GM23248 (cell line): Measurements from ENCODE around the gene RABL6. TPM values are rescaled to one million over a fixed set of nuclear protein-coding genes. Genes with fewer than 3 reads are reported as not detected.

Experiments
- DNase-seq: peaks from one replicate; pipeline ENCODE4 v3.0.0-alpha.2; 2015
- H2AFZ ChIP-seq: fragments of 200-600 bp; sonication (generic); 2 replicates; pipeline ENCODE4 v1.6.1; 2016; ENCODE audit warnings: antibody characterized with exemption
- H3F3A ChIP-seq: fragments of 200-600 bp; sonication (generic); 2 replicates; pipeline ENCODE4 v1.6.1; 2016; ENCODE audit warnings: mild to moderate bottlenecking, antibody characterized with exemption, mixed run types; ENCODE audit not compliant: insufficient read depth
- H3K27ac ChIP-seq: fragments of 200-600 bp; sonication (generic); 2 replicates; pipeline ENCODE4 v1.5.1; 2016; ENCODE audit warnings: mild to moderate bottlenecking
- H3K27me3 ChIP-seq: fragments of 200-600 bp; sonication (generic); replicated peaks from 2 replicates; pipeline ENCODE4 v1.6.1; 2016; ENCODE audit warnings: mild to moderate bottlenecking; ENCODE audit not compliant: insufficient read depth
- H3K36me3 ChIP-seq: fragments of 200-600 bp; sonication (generic); 2 replicates; pipeline ENCODE4 v1.6.1; 2016; ENCODE audit warnings: low read depth, mild to moderate bottlenecking
- H3K4me1 ChIP-seq: fragments of 200-600 bp; sonication (generic); 2 replicates; pipeline ENCODE4 v1.6.1; 2016; ENCODE audit warnings: mild to moderate bottlenecking; ENCODE audit not compliant: insufficient read depth
- H3K4me2 ChIP-seq: fragments of 200-600 bp; sonication (generic); one replicate; pipeline ENCODE4 v1.6.1; 2016; ENCODE audit warnings: mild to moderate bottlenecking; ENCODE audit not compliant: unreplicated experiment
- H3K4me3 ChIP-seq: fragments of 200-600 bp; sonication (generic); 2 replicates; pipeline ENCODE4 v1.5.1; 2016; ENCODE audit warnings: mild to moderate bottlenecking
- H3K79me2 ChIP-seq: fragments of 200-600 bp; sonication (generic); 2 replicates; pipeline ENCODE4 v1.6.1; 2016; ENCODE audit warnings: mild to moderate bottlenecking; ENCODE audit not compliant: insufficient read depth
- H3K9ac ChIP-seq: fragments of 200-600 bp; sonication (generic); 2 replicates; pipeline ENCODE4 v1.6.1; 2016; ENCODE audit warnings: mild to moderate bottlenecking
- H3K9me2 ChIP-seq: fragments of 200-600 bp; sonication (generic); 2 replicates; pipeline ENCODE4 v1.6.1; 2016; ENCODE audit warnings: mixed run types, mild to moderate bottlenecking, moderate library complexity; ENCODE audit not compliant: insufficient read depth
- H3K9me3 ChIP-seq: fragments of 200-600 bp; sonication (generic); one replicate; pipeline ENCODE4 v1.6.1; 2017; ENCODE audit warnings: low read depth
- H4K20me1 ChIP-seq: fragments of 200-600 bp; sonication (generic); 2 replicates; pipeline ENCODE4 v1.6.0; 2016; ENCODE audit not compliant: insufficient read depth
- EZH2 ChIP-seq: fragments of 200-600 bp; sonication (generic); IDR thresholded peaks from 2 replicates; pipeline ENCODE4 v1.6.1; 2018; ENCODE audit warnings: antibody characterized with exemption, mild to moderate bottlenecking; ENCODE audit not compliant: insufficient read depth, poor library complexity, severe bottlenecking
- EZH2phosphoT487 ChIP-seq: fragments of 200-600 bp; sonication (generic); IDR thresholded peaks from 2 replicates; pipeline ENCODE4 v1.6.1; 2018; ENCODE audit warnings: antibody characterized with exemption, moderate library complexity, mild to moderate bottlenecking, low read depth; ENCODE audit not compliant: insufficient read depth
- WGBS, 2 experiments: methylation state at CpG; one replicate each; pipeline ENCODE4 v1.1.6; 2015 to 2017; ENCODE audit warnings: low lambda C conversion rate in 2 of 2, low coverage in 1 of 2; ENCODE audit errors: missing lambda C conversion rate in 2 of 2; 5-methylcytosine and 5-hydroxymethylcytosine counted together
- in situ Hi-C: fragments of 300-500 bp; cut with MboI; formaldehyde crosslinking; loops from 2 replicates; pipeline ENCODE4 v1.15.0; 2020
- polyA plus RNA-seq: library from polyadenylated mRNA; unstranded; fragments of >200 nt; fragmentation: Nextera tagmentation; extraction: Ambion mirVana; gene quantifications from 2 replicates; pipeline ENCODE4 v1.2.1, GENCODE V29; 2016
- total RNA-seq: library from RNA; depleted of rRNA; stranded (reverse); fragments of >200 nt; shearing (Covaris generic); gene quantifications from 2 replicates; pipeline ENCODE4 v1.2.3, GENCODE V29; 2014

RABL6 gene
- total and polyA plus RNA-seq, 2 experiments from 2014 or later, result 22.0 to 81.1 TPM

- peaks cover 5% of the 10 kb centered on the region; the same call in 1 of the 2 replicates for H3K79me2 ChIP-seq
- H2AFZ ChIP-seq, result no peak overlapping the region
- no peaks in the 10 kb centered on the region for H4K20me1 ChIP-seq
- WGBS, 2 experiments, result 76 to 78% methylated on average over 22 to 23 of the region's 23 CpGs
- no peak for DNase-seq
- in situ Hi-C loops, result no loop called here
- no peak overlapping the region for H3K4me2 ChIP-seq
- TF ChIP-seq EZH2phosphoT487 (no peak), EZH2 (no peak)
- H3K36me3 ChIP-seq, result no peaks in the 10 kb centered on the region
- no peaks in the 10 kb centered on the region for H3K27me3 ChIP-seq
- no peaks in the 10 kb centered on the region for H3K9me3 ChIP-seq
- no peak overlapping the region for H3K27ac ChIP-seq
- H3K4me1 ChIP-seq, result no peaks in the 10 kb centered on the region
- H3K9ac ChIP-seq, result no peak overlapping the region
- no peak overlapping the region for H3K4me3 ChIP-seq
- H3K9me2 ChIP-seq, result no peaks in the 10 kb centered on the region
- H3F3A ChIP-seq, result no peaks in the 10 kb centered on the region
These were observed 47.2 kb downstream of the RABL6 start for GRCh38 chr9:136854842-136855460.

- no peak overlapping the region for H2AFZ ChIP-seq
- H3K4me3 ChIP-seq, result no peak overlapping the region
- DNase-seq, result no peak
- in situ Hi-C loops, result no loop called here
- H3K9me2 ChIP-seq, result no peaks in the 10 kb centered on the region
- 72 to 78% methylated on average over 25 to 26 of the region's 26 CpGs for WGBS, 2 experiments
- H4K20me1 ChIP-seq, result no peaks in the 10 kb centered on the region
- no peaks in the 10 kb centered on the region for H3K9me3 ChIP-seq
- no peaks in the 10 kb centered on the region for H3K4me1 ChIP-seq
- no peak overlapping the region for H3K27ac ChIP-seq
- no peaks in the 10 kb centered on the region for H3F3A ChIP-seq
- no peaks in the 10 kb centered on the region for H3K27me3 ChIP-seq
- H3K4me2 ChIP-seq, result no peak overlapping the region
- no peaks in the 10 kb centered on the region for H3K36me3 ChIP-seq
- H3K79me2 ChIP-seq, result no peaks in the 10 kb centered on the region
- TF ChIP-seq EZH2phosphoT487, result no peak
- TF ChIP-seq EZH2, result no peak
- H3K9ac ChIP-seq, result no peak overlapping the region
These were observed 47.8 kb downstream of the RABL6 start for GRCh38 chr9:136855461-136856078.

GRCh38 chr9:136856079-136856476, 48.3 kb downstream of the RABL6 start:
- no peaks in the 10 kb centered on the region for H3K9me3 ChIP-seq
- no peak overlapping the region for H3K9ac ChIP-seq
- no peak overlapping the region for H3K27ac ChIP-seq
- no peak overlapping the region for H2AFZ ChIP-seq
- H3F3A ChIP-seq, result no peaks in the 10 kb centered on the region
- H3K9me2 ChIP-seq, result no peaks in the 10 kb centered on the region
- no peaks in the 10 kb centered on the region for H3K27me3 ChIP-seq
- H3K79me2 ChIP-seq, result no peaks in the 10 kb centered on the region
- DNase-seq, result no peak
- H3K4me3 ChIP-seq, result no peak overlapping the region
- in situ Hi-C loops, result no loop called here
- H3K4me2 ChIP-seq, result no peak overlapping the region
- no peak for TF ChIP-seq EZH2
- TF ChIP-seq EZH2phosphoT487, result no peak
- no peaks in the 10 kb centered on the region for H4K20me1 ChIP-seq
- H3K4me1 ChIP-seq, result no peaks in the 10 kb centered on the region
- no peaks in the 10 kb centered on the region for H3K36me3 ChIP-seq
- WGBS, 2 experiments, result 55 to 57% methylated on average over 15 of the region's 15 CpGs

GRCh38 chr9:136856541-136857141, 48.9 kb downstream of the RABL6 start:
- in situ Hi-C loops, result no loop called here
- Histone ChIP-seq H3K4me2 (no peak overlapping the region), H3K9me3 (no peaks in the 10 kb centered on the region), H3K4me1 (no peaks in the 10 kb centered on the region), H3K9me2 (no peaks in the 10 kb centered on the region), H3K36me3 (no peaks in the 10 kb centered on the region), H3K9ac (no peak overlapping the region), H4K20me1 (no peaks in the 10 kb centered on the region), H3K4me3 (no peak overlapping the region), H3K27ac (no peak overlapping the region), H3F3A (no peaks in the 10 kb centered on the region), H2AFZ (no peak overlapping the region), H3K79me2 (no peaks in the 10 kb centered on the region), H3K27me3 (no peaks in the 10 kb centered on the region)
- no peak for DNase-seq
- TF ChIP-seq EZH2phosphoT487 (no peak), EZH2 (no peak)
- 84 to 89% methylated on average over 9 to 14 of the region's 14 CpGs for WGBS, 2 experiments
